SK-N-MC (cell line): Measurements from ENCODE around the gene FER.

Source experiments
- DNase-seq: peaks from one replicate; pipeline ENCODE4 v3.0.0-alpha.2; 2011; ENCODE audit warnings: low read depth, low spot score
- H3K27ac ChIP-seq: fragments of 200-600 bp; sonication (generic); 2 replicates; pipeline ENCODE4 v1.5.1; 2016; ENCODE audit warnings: mixed run types
- H3K36me3 ChIP-seq: fragments of 200-600 bp; sonication (generic); 2 replicates; pipeline ENCODE4 v1.6.1; 2017; ENCODE audit warnings: antibody characterized with exemption, low read length, mixed read lengths; ENCODE audit not compliant: insufficient read depth
- H3K4me3 ChIP-seq: fragments of 200-600 bp; sonication (generic); 2 replicates; pipeline ENCODE4 v1.5.1; 2016
- H3K9ac ChIP-seq: fragments of 200-600 bp; sonication (generic); 2 replicates; pipeline ENCODE4 v1.8.0; 2017; ENCODE audit warnings: mixed run types, mixed read lengths; ENCODE audit not compliant: insufficient read length
- H3K9me3 ChIP-seq: fragments of 200-600 bp; sonication (generic); 2 replicates; pipeline ENCODE4 v1.6.1; 2017; ENCODE audit warnings: low read depth, mild to moderate bottlenecking, antibody characterized with exemption, low read length, moderate library complexity, mixed read lengths
- EZH2 ChIP-seq: fragments of 200-600 bp; sonication (generic); IDR thresholded peaks from one replicate; pipeline ENCODE4 v1.6.1; 2017; ENCODE audit warnings: antibody characterized with exemption
- FOXP2 ChIP-seq: optimal IDR thresholded peaks from 2 replicates; pipeline ENCODE3; 2011; ENCODE audit warnings: mild to moderate bottlenecking, moderate library complexity; ENCODE audit not compliant: insufficient read depth; ENCODE audit errors: extremely low read length, control extremely low read depth
- POLR2AphosphoS5 ChIP-seq: IDR thresholded peaks from 2 replicates; pipeline ENCODE4 v1.6.1; 2012; ENCODE audit warnings: mild to moderate bottlenecking, low read depth, low read length, borderline replicate concordance

FER gene

DNA sequence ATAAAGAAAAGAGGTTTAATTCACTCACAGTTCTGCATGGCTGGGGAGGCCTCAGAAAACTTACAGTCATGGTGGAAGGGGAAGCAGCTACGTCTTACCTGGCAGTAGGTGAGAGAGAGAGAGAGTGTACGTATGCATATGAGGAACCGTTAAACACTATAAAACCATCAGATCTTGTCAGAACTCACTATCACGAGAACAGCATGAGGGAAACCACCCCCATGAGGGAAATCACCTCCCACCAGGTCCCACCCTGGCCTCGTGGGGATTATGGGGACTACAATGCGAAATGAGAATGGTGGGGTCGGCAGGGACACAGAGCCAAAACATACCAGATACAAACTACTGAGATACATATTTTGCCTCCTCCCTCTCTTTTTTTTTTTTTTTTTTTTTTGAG is 10.8 kb upstream of the FER start:
- no peak overlapping the region for H3K9ac ChIP-seq
- no peak for DNase-seq
- no peak overlapping the region for H3K4me3 ChIP-seq
- no peak overlapping the region for H3K27ac ChIP-seq
- H3K9me3 ChIP-seq = no peaks in the 10 kb centered on the region
- TF ChIP-seq POLR2AphosphoS5 (no peak), EZH2 (no peak), FOXP2 (no peak)
- H3K36me3 ChIP-seq = no peaks in the 10 kb centered on the region

- Histone ChIP-seq H3K9me3 (no peaks in the 10 kb centered on the region), H3K4me3 (no peak overlapping the region), H3K27ac (no peak overlapping the region), H3K36me3 (no peaks in the 10 kb centered on the region), H3K9ac (no peak overlapping the region)
- no peak for TF ChIP-seq EZH2
- no peak for TF ChIP-seq POLR2AphosphoS5
- no peak for TF ChIP-seq FOXP2
- DNase-seq = no peak
Observed at GRCh38 chr5:108739376-108739775, 8.3 kb upstream of the FER start.

GRCh38 chr5:108739906-108740305 is 7.8 kb upstream of the FER start:
- TF ChIP-seq FOXP2 (no peak), POLR2AphosphoS5 (no peak), EZH2 (no peak)
- H3K36me3 ChIP-seq = no peaks in the 10 kb centered on the region

DNA sequence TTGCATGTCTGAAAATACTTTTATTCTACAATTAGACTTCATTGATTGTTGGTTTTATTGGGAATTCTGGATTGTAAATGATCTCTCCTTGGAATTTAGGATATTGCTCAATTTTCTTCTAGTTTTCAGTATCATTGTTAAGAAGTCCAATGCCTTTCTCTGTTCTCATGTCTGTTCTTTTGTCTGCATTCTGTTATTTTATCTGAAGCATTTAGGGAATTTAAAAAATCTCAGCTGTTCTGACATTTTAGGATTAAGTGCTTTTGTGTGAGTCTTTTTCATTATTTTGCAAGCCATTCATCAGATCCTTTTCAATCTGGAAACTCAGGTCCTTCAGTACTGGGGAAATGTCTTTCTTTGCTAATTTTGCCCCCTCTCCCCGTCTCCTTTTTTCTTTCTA is 4.4 kb upstream of the FER start:
- H3K4me3 ChIP-seq = no peak overlapping the region
- TF ChIP-seq EZH2 = no peak
- no peak for TF ChIP-seq POLR2AphosphoS5
- TF ChIP-seq FOXP2 = no peak
- no peak overlapping the region for H3K9ac ChIP-seq
- no peak overlapping the region for H3K27ac ChIP-seq
- H3K9me3 ChIP-seq = no peaks in the 10 kb centered on the region
- no peaks in the 10 kb centered on the region for H3K36me3 ChIP-seq
- DNase-seq = no peak

More at GRCh38 chr5:108739906-108740305, 7.8 kb upstream of the FER start:
- H3K4me3 ChIP-seq = no peak overlapping the region
- H3K9ac ChIP-seq = no peak overlapping the region
- no peak overlapping the region for H3K27ac ChIP-seq
- no peak for DNase-seq
- H3K9me3 ChIP-seq = no peaks in the 10 kb centered on the region

- TF ChIP-seq EZH2 (no peak), POLR2AphosphoS5 (no peak), FOXP2 (no peak)
- no peak for DNase-seq
- Histone ChIP-seq H3K9ac (no peak overlapping the region), H3K9me3 (no peaks in the 10 kb centered on the region), H3K36me3 (no peaks in the 10 kb centered on the region), H3K27ac (no peak overlapping the region), H3K4me3 (no peak overlapping the region)
Observed at GRCh38 chr5:108743846-108744245, 3.9 kb upstream of the FER start.

- Histone ChIP-seq H3K4me3 (peak overlapping the region; percentile 92), H3K27ac (no peak overlapping the region), H3K9ac (no peak overlapping the region), H3K36me3 (no peaks in the 10 kb centered on the region), H3K9me3 (no peaks in the 10 kb centered on the region)
- no peak for DNase-seq
- TF ChIP-seq POLR2AphosphoS5 = no peak
- no peak for TF ChIP-seq EZH2
- TF ChIP-seq FOXP2 = no peak
Observed at GRCh38 chr5:108747111-108747773, 455 bp upstream of the FER start.

DNA sequence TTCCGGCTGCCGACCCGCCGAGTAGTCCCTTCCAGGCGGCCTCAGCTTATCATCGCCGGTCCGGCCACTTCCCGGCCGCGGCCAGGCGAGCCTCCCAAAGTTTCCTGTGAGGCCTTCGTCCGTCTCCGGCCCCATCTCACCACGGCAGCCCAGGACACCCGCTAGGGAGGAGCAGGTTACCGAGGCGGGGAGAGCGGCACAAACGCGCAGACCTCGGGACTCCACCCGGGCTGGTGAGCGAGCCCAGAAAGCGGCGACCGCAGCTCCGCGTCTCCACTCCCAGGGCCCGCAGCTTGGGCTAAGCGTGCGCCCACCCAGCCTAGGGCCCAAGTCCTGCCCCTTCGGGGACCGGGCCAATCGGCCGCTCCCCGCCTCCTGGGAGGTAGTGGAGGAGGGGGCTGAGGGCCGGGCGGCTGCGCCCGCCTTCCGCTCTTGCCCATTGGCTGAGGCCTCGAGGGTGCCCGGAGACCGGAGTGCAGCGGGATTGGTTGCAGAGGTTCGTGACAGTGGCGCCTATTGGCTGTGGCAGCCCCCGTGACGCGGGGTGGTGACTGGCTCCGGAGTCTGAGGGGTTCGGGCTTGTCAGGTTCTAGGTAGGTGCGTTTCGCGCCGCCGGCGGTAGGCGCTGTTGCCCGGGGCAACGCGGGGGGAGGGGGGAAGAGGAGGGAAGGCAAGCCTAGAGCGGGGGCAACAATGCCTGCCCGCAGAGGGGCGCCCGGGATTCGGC is 867 bp downstream of the FER start:
- DNase-seq = peak; percentile 86
- TF ChIP-seq POLR2AphosphoS5 (peak; percentile 96), EZH2 (no peak)
- H3K27ac ChIP-seq = peak overlapping the region; percentile 53
- no peaks in the 10 kb centered on the region for H3K36me3 ChIP-seq
- H3K4me3 ChIP-seq = peak overlapping the region; percentile 92
- no peaks in the 10 kb centered on the region for H3K9me3 ChIP-seq
- peak overlapping the region; percentile 84 for H3K9ac ChIP-seq

- Histone ChIP-seq H3K9me3 (no peaks in the 10 kb centered on the region), H3K27ac (no peak overlapping the region), H3K36me3 (no peaks in the 10 kb centered on the region), H3K9ac (peak overlapping the region; percentile 75), H3K4me3 (peak overlapping the region; percentile 92)
- TF ChIP-seq POLR2AphosphoS5 = no peak
- no peak for TF ChIP-seq FOXP2
- TF ChIP-seq EZH2 = no peak
- no peak for DNase-seq
Observed at GRCh38 chr5:108749128-108749861, 1.6 kb downstream of the FER start.
